Smooth muscle cell of the brain vasculature (primary cell): ENCODE results near the gene B4GALT1.

Source experiments
- DNase-seq: peaks from one replicate; pipeline ENCODE4 v3.0.0-alpha.2; 2012; ENCODE audit warnings: low read depth, low spot score

B4GALT1 gene

GRCh38 chr9:33140401-33141360, 26.5 kb downstream of the B4GALT1 start:
- no peak for DNase-seq

DNA sequence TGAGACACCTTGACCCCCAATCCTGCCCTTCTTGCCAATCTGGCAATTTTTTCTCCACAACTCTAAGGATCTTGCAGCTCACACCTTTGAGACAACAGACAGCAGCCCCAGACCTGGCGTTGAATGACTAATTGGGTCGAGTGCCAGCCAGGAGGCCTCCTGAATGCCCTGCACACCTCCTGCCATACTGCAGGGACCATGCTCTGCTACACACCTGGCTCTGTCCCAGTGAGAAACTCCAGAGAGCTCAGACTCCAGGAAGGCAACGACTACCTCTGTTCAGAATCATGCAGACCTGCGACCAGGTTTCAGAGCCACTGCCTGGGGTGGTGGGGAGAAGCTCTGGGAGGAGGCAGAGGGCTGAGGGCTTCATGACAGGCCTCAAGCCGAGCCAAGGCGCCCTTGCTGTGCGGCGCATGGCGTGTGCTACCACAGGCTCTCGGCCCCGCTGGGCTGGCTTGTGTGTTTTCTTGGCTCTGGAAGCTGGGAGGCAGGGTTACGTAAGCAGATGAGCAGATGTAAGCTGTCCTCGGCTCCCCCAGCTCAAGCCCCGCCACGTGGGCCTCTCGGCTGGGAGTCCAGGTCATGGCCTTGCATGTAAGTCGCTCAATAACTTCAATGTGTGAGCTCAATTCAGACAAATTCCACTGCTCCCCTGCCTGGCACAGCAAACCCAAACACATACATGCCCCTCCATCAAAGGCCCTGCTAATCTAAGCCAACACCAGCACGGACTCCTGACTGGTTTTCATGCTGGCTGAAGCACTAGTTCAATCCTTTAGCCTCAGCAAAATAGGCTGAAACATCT, 27.5 kb downstream of the B4GALT1 start:
- DNase-seq = peak; percentile 100

DNA sequence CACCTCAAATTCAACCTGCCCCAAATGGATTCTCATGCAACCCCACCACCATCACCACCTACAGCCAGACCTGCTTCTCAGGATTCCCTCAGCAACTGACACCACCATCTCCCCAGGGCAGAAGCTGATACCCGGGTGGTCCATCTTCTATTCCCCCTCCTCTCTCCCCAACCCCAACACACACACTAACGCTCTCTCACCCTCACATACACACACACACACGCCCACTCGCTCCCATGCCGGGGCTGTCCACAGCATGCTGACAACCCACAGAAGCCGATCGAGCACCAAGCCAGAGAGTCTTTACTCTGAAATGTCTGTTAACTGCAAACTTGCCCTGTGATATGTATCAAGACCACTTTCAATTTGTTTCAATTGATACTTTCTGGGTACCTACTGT, 28.4 kb downstream of the B4GALT1 start:
- DNase-seq = no peak

- DNase-seq = no peak
Observed at GRCh38 chr9:33137781-33138264, 29.3 kb downstream of the B4GALT1 start.

- DNase-seq = no peak
Observed at GRCh38 chr9:33136721-33137670, 30.1 kb downstream of the B4GALT1 start.

DNA sequence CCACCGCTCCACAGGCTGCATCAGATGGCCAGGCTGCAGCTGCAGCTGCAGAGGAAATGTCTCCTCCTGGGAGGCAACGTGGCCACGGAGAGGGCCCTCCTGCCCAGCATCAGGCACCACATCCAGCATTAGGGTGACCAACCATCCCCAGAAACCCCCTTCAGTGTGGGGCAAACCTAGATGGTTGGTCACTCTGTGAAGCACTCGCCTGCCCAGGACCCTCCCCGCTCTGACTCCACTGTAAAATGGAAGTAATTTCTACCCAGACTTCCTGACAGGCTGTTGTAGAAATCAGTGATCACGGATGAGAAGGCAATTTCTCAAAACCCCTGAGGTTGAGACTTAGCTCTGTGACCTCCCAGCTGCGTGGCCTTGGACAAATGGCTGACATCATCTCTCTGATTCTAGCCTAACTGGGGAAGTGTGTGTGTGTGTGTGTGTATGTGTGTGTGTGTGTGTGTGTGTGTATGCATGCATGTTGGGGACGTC, 31.6 kb downstream of the B4GALT1 start:
- no peak for DNase-seq

DNA sequence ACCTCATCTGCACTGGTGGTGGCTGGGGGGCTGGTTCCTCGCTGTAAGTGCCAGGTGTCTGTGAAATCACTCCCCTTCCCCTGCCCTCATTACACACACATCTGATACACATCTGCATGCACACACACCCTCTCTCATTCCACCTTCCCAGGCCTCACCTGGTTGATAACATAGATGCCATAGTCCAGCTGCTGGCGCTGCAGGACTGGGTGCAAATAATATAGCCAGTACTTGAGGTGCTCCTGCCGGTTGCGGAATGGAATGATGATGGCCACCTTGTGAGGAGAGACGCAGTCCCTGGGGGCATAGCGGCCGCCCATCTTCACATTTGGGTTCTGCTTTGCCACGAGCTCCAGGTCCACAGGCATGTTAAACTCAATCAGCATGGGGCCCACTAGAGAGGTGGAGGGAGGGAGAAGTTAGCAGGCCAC, 32.1 kb downstream of the B4GALT1 start:
- no peak for DNase-seq

DNA sequence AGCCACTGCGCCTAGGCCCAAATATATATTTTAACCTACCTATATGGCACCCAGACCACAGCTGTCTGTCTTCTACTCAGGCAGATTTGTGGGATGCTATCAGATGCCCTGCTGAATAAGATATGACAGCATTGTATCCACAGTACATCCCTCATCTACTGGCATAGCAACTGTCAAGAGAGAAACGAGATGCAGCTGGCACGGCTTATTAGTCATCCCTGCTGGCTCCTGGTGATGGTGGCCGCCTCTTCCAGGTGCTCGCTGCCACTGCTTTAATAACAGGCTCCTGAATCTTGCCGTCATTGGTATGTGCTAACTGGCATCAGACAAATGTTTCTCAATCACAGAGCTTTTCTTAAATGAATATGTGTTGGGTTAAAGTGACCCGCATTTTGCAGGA, 34.0 kb downstream of the B4GALT1 start:
- DNase-seq = no peak

- DNase-seq = no peak
Observed at GRCh38 chr9:33131790-33132772, 35.1 kb downstream of the B4GALT1 start.

- no peak for DNase-seq
Observed at GRCh38 chr9:33130961-33131789, 36.0 kb downstream of the B4GALT1 start.

- DNase-seq = no peak
Observed at GRCh38 chr9:33129886-33130881, 37.0 kb downstream of the B4GALT1 start.

DNA sequence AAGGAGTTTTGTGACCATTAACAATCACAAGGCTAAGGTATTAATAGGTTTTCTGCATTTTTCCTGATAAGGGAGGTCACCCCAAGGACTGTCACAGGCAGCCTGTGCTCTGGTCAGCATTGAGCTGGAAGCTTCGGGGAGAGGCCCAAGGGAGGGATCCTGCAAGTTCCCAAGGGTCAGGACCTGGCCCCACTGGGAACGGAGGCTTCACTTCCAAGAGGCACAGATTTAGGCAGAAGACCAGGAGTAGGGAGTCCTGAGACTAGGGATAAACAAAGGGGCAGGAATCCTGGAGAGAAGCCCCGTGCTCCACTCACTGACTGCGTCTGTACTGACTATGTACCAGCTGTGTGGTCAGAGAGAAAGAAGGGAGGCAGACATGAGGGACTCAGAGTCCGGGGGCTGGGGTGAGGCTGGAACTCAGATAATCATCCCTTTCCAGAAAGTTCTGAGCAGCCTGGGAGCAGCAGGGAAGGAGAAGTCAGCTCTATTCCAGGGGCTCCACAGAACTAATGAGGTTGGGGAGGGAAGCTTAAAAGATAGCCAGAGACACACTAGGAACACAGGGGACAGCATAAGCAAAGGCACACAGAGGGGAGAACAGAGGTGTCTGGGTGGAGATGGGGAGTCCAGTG, 37.8 kb downstream of the B4GALT1 start:
- DNase-seq = no peak

- DNase-seq = no peak
Observed at GRCh38 chr9:33128570-33128969, 38.6 kb downstream of the B4GALT1 start.

DNA sequence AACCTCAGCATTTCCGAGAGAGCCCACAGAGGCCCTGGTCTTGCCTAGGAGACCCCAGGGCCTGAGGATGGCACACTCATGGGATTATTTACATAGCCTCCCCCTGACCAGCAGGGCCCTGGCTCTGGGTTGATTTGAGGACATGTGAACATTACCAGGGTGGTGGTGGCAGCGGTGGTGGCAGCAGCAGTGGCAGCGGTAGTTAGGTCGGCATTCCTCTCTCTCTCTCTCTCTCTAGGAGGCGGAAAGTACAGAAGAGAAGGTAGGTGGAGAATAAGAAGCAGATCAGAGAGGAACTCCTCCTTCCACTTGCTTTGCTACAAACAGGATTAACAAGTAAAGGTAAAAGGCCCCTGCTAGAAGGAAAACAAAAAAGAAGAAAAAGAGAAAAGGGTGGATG, 39.3 kb downstream of the B4GALT1 start:
- no peak for DNase-seq

DNA sequence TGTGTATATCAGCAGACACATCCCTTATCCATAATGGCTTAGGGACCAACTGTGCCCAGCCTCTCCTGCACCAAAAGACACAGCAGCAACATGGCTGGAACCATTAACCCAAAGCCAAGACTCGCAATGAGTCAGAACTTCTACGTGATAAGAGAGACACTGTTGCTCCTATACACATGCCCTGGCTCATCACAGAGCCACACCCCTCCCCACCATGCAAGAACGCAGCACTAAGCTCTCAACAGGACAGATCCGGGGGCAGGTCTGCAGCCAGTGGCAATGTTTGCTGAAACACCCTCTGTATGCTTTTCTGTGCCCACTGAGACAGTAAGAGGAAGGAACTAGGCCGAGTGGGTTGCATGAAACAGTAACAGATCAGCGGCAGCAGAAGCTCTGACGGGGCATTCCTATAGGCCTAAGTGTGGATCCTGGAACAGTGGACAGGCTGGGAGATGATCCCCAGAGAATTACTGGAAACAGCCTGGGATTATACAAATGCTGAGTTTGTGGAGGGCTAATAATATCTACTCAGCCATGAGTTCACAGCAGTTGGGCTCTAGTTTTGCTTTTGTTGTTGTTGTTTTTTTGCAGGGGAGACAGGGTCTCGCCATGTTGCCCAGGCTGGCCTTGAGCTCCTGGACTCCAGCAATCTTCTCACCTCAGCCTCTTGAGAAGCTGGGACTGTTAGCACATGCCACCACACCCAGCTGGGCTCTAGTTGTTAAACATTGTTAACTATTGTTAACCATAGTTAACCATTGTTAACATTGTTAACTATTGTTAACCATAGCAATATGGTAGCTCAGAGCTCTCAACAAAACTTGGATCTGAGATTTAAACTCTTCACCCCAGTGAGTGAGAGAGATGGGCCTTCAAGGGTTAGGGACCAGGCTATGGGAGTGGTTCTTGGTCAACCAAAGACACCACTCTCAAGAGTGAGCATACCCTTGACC, 41.0 kb downstream of the B4GALT1 start:
- DNase-seq = no peak

- no peak for DNase-seq
Observed at GRCh38 chr9:33125461-33125860, 41.7 kb downstream of the B4GALT1 start.
